HCT116 (cell line): ENCODE measurements around the gene LCAT. TPM values are rescaled to one million over a fixed set of nuclear protein-coding genes. Genes with fewer than 3 reads are reported as not detected.

ENCODE experiments used
- ATAC-seq: fragments of 200-7000 bp; cut with Tn5 transposase; 2 replicates; pipeline ENCODE4 v1.9.1; 2020; ENCODE audit warnings: mild to moderate bottlenecking, moderate library complexity
- BruUV-seq: library from RNA; stranded (reverse); fragments of 400-500 nt; replicated peaks from 2 replicates; lab custom pipeline; 2021; lab: Mats Ljungman, UMichigan
- CTCF ChIA-PET: fragments of 300-600 bp; sonication (Branson Sonifier 250); formaldehyde crosslinking; loops from one replicate; lab custom pipeline; 2021; ENCODE audit warnings: antibody characterized with exemption; lab: Charles Lee
- POLR2A ChIA-PET: fragments of 300-600, 350-600 bp; sonication (Branson Sonifier 250); formaldehyde crosslinking; loops from one replicate; lab custom pipeline; 2021; ENCODE audit warnings: antibody characterized with exemption; lab: Charles Lee
- RAD21 ChIA-PET, 2 experiments: fragments of 300-600 bp; sonication (Branson Sonifier 250); formaldehyde crosslinking; loops; one replicate each; lab custom pipeline; 2023; ENCODE audit warnings: low total read pairs in 2 of 2; ENCODE audit not compliant: uncharacterized antibody in 2 of 2, unreplicated experiment in 2 of 2, low non-redundant PET in 1 of 2; lab: Charles Lee
- DNase-seq: peaks from one replicate; pipeline ENCODE4 v3.0.0-alpha.2; 2010; ENCODE audit warnings: low read depth, low spot score
- H2AFZ ChIP-seq: fragments of 200-600 bp; shearing (Covaris generic), sonication (generic); 2 replicates; pipeline ENCODE4 v1.6.1; 2017; ENCODE audit warnings: low read depth, mixed run types, mixed read lengths, antibody characterized with exemption, low read length; ENCODE audit not compliant: poor library complexity, severe bottlenecking
- H3K27ac ChIP-seq: 2 replicates; pipeline ENCODE4 v1.5.1; 2012; ENCODE audit warnings: low read depth, low read length
- H3K27me3 ChIP-seq: fragments of 200-600 bp; sonication (generic); 2 replicates; pipeline ENCODE4 v1.6.1; 2016; ENCODE audit warnings: mixed run types, low read length, mixed read lengths; ENCODE audit not compliant: insufficient read depth
- H3K36me3 ChIP-seq, 2 experiments: fragments of 200-500 bp in 1 of 2; fragments of 200-600 bp in 1 of 2; sonication (Bioruptor generic) in 1 of 2; sonication (generic) in 1 of 2; 2 replicates each; pipeline versions ENCODE4 v1.5.1 to v1.6.1; 2014 to 2016; ENCODE audit warnings: low read length in 2 of 2, inconsistent platforms in 1 of 2, mixed read lengths in 1 of 2, mixed run types in 1 of 2; ENCODE audit not compliant: insufficient read depth in 2 of 2, control insufficient read depth in 1 of 2
- H3K4me1 ChIP-seq, 2 experiments: fragments of 200-600 bp in 1 of 2; sonication (generic) in 1 of 2; 2 replicates each; pipeline versions ENCODE4 v1.5.1 to v1.6.1; 2012 to 2017; ENCODE audit warnings: low read length in 2 of 2, inconsistent platforms in 1 of 2, mild to moderate bottlenecking in 1 of 2, mixed read lengths in 1 of 2, mixed run types in 1 of 2, moderate library complexity in 1 of 2; ENCODE audit not compliant: insufficient read depth in 2 of 2, control insufficient read depth in 1 of 2
- H3K4me2 ChIP-seq: fragments of 200-600 bp; sonication (generic); 2 replicates; pipeline ENCODE4 v1.6.1; 2017; ENCODE audit warnings: mixed run types, low read length, mixed read lengths
- H3K4me3 ChIP-seq, 2 experiments: fragments of 200-600 bp in 1 of 2; sonication (generic) in 1 of 2; replicated peaks in 1 of 2; 2 replicates each; pipeline ENCODE4 v1.5.1; 2011 to 2016; ENCODE audit warnings: low read length in 2 of 2, control low read depth in 1 of 2, low read depth in 1 of 2, mild to moderate bottlenecking in 1 of 2, mixed read lengths in 1 of 2, mixed run types in 1 of 2
- H3K79me2 ChIP-seq: fragments of 200-600 bp; sonication (generic); 2 replicates; pipeline ENCODE4 v1.6.1; 2017; ENCODE audit warnings: mild to moderate bottlenecking, mixed run types, low read length, moderate library complexity, mixed read lengths; ENCODE audit not compliant: insufficient read depth
- H3K9ac ChIP-seq: fragments of 200-600 bp; sonication (generic); 2 replicates; pipeline ENCODE4 v1.6.1; 2016; ENCODE audit warnings: low read length, mixed read lengths
- H3K9me2 ChIP-seq: fragments of 200-600 bp; sonication (generic), shearing (Covaris generic); 2 replicates; pipeline ENCODE4 v1.6.1; 2017; ENCODE audit warnings: mixed run types, mild to moderate bottlenecking, moderate library complexity; ENCODE audit not compliant: insufficient read depth
- H3K9me3 ChIP-seq, 2 experiments: fragments of 200-500 bp in 1 of 2; fragments of 200-600 bp in 1 of 2; sonication (Bioruptor generic) in 1 of 2; sonication (generic) in 1 of 2; 2 replicates each; pipeline ENCODE4 v1.6.1; 2014 to 2017; ENCODE audit warnings: low read length in 2 of 2, mixed read lengths in 2 of 2, inconsistent platforms in 1 of 2, low read depth in 1 of 2, mild to moderate bottlenecking in 1 of 2, mixed run types in 1 of 2, moderate library complexity in 1 of 2; ENCODE audit not compliant: control insufficient read depth in 1 of 2, insufficient read depth in 1 of 2
- H4K20me1 ChIP-seq: fragments of 200-600 bp; sonication (generic), shearing (Covaris generic); 2 replicates; pipeline ENCODE4 v1.6.1; 2017; ENCODE audit warnings: mixed run types, mild to moderate bottlenecking, moderate library complexity; ENCODE audit not compliant: insufficient read depth
- ATF3 ChIP-seq: IDR thresholded peaks from 2 replicates; pipeline ENCODE4 v1.6.1; 2012
- CBX3 ChIP-seq: IDR thresholded peaks from 2 replicates; pipeline ENCODE4 v1.6.1; 2012; ENCODE audit warnings: low read depth
- CEBPB ChIP-seq: IDR thresholded peaks from 2 replicates; pipeline ENCODE4 v1.6.1; 2012; ENCODE audit warnings: low read depth
- CTCF ChIP-seq, 3 experiments: fragments of 200-600 bp in 1 of 3; sonication (generic) in 1 of 3; IDR thresholded peaks in 2 of 3; conservative IDR thresholded peaks in 1 of 3; 2 replicates each; pipeline ENCODE4 v1.5.1; 2012 to 2017; ENCODE audit warnings: low read depth in 2 of 3, low read length in 2 of 3, antibody characterized with exemption in 1 of 3, borderline replicate concordance in 1 of 3, control low read depth in 1 of 3, mild to moderate bottlenecking in 1 of 3, mixed read lengths in 1 of 3, mixed run types in 1 of 3, moderate library complexity in 1 of 3; ENCODE audit not compliant: insufficient read depth in 1 of 3
- EGR1 ChIP-seq: IDR thresholded peaks from 2 replicates; pipeline ENCODE4 v1.6.1; 2012; ENCODE audit warnings: low read depth
- EZH2 ChIP-seq: fragments of 200-600 bp; sonication (generic); IDR thresholded peaks from 2 replicates; pipeline ENCODE4 v1.6.1; 2017; ENCODE audit warnings: antibody characterized with exemption, mixed run types
- EZH2phosphoT487 ChIP-seq: fragments of 200-600 bp; IDR thresholded peaks from 2 replicates; pipeline ENCODE4 v1.6.1; 2018; ENCODE audit warnings: antibody characterized with exemption, borderline replicate concordance
- FOSL1 ChIP-seq: IDR thresholded peaks from 2 replicates; pipeline ENCODE4 v1.6.1; 2012; ENCODE audit warnings: low read depth
- JUND ChIP-seq: IDR thresholded peaks from 2 replicates; pipeline ENCODE4 v1.6.1; 2012
- MAX ChIP-seq: IDR thresholded peaks from 2 replicates; pipeline ENCODE4 v1.6.1; 2012
- POLR2A ChIP-seq: IDR thresholded peaks from 2 replicates; pipeline ENCODE4 v1.7.0; 2011; ENCODE audit warnings: borderline replicate concordance; ENCODE audit not compliant: insufficient read depth, insufficient read length; ENCODE audit errors: extremely low read depth
- POLR2AphosphoS5 ChIP-seq: IDR thresholded peaks from 2 replicates; pipeline ENCODE4 v1.6.1; 2011; ENCODE audit warnings: mild to moderate bottlenecking, low read depth, low read length, moderate library complexity
- REST ChIP-seq: IDR thresholded peaks from 2 replicates; pipeline ENCODE4 v1.6.1; 2012; ENCODE audit warnings: low read depth
- SIN3A ChIP-seq: IDR thresholded peaks from 2 replicates; pipeline ENCODE4 v1.6.1; 2012; ENCODE audit warnings: low read depth
- ZBTB33 ChIP-seq: IDR thresholded peaks from 2 replicates; pipeline ENCODE4 v1.6.1; 2011; ENCODE audit warnings: mild to moderate bottlenecking, low read length, moderate library complexity; ENCODE audit not compliant: insufficient replicate concordance; ENCODE audit errors: extremely low read depth
- ZNF274 ChIP-seq: fragments of 200-500 bp; sonication (Bioruptor generic); IDR thresholded peaks from 2 replicates; pipeline ENCODE4 v1.6.1; 2014; ENCODE audit warnings: mild to moderate bottlenecking, low read depth, low read length, inconsistent platforms
- intact Hi-C: fragments of 100-400 bp; cut with micrococcal nuclease; formaldehyde crosslinking; loops from 2 replicates; pipeline ENCODE4 v1.10.0; 2022
- total RNA-seq: library from RNA; stranded (reverse); gene quantifications from one replicate; pipeline ENCODE4 v1.2.1, GENCODE V29; 2021; ENCODE audit not compliant: unreplicated experiment

LCAT gene
- total RNA-seq, 1 experiment from 2014 or later = 17.6 TPM

GRCh38 chr16:67951485-67951884, 7.6 kb upstream of the LCAT start:
- Histone ChIP-seq H3K4me2 (no peak overlapping the region), H4K20me1 (no peaks in the 10 kb centered on the region), H3K36me3 (peaks cover 7 to 14% of the 10 kb centered on the region in 2 experiments; a peak in 3 of 4 replicates), H3K4me3 (no peak overlapping the region), H3K9me2 (no peaks in the 10 kb centered on the region), H2AFZ (no peak overlapping the region), H3K9me3 (no peaks in the 10 kb centered on the region), H3K27ac (no peak overlapping the region), H3K9ac (no peak overlapping the region), H3K27me3 (no peaks in the 10 kb centered on the region), H3K79me2 (no peaks in the 10 kb centered on the region), H3K4me1 (no peaks in the 10 kb centered on the region)
- TF ChIP-seq CTCF (IDR thresholded peaks at IDR 0.05 in 2 of 3, conservative IDR thresholded peaks at IDR 0.05 in 1 of 3; ENCODE audit: borderline replicate concordance in 1 of 3, insufficient read depth in 1 of 3, low read depth in 2 of 3, low read length in 2 of 3) (no peak), SIN3A (no peak), CBX3 (no peak), REST (no peak), ZNF274 (no peak), POLR2A (no peak), ATF3 (no peak), ZBTB33 (no peak), EZH2 (no peak), POLR2AphosphoS5 (no peak), EGR1 (no peak), MAX (no peak), FOSL1 (no peak), CEBPB (no peak), JUND (no peak), EZH2phosphoT487 (no peak)
- no peak for DNase-seq
- no TSS peak for BruUV-seq
- CTCF ChIA-PET = no interaction called here
- ATAC-seq = no peak
- POLR2A ChIA-PET = no interaction called here
- RAD21 ChIA-PET = no interaction called here
- intact Hi-C loops = no loop called here
